GM19193 (cell line): Measurements from ENCODE around the gene DROSHA.

ENCODE experiments used
- POLR2A ChIP-seq: IDR thresholded peaks from 4 replicates; pipeline ENCODE4 v1.6.1; 2011; ENCODE audit not compliant: insufficient read depth, insufficient read length; ENCODE audit errors: extremely low read depth

The DROSHA gene

DNA sequence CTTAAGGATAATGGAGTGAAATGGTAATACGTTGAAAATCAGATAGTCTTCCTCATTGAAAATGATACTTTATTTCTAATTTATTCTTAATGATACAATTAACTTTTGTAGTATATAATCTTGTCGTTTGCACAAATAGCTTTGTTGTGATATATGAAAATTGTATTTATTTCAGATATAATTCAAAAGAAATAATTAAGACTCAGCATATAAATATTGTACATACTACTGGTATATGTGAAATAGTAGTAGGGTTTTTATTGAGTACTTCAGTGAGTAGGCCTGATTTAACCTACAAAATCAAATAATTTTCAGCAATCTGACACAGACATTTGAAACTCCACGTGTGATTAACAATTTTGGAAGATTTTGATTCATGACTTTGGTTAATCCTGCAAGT is 5.0 kb upstream of the DROSHA start:
- no peak for TF ChIP-seq POLR2A

DNA sequence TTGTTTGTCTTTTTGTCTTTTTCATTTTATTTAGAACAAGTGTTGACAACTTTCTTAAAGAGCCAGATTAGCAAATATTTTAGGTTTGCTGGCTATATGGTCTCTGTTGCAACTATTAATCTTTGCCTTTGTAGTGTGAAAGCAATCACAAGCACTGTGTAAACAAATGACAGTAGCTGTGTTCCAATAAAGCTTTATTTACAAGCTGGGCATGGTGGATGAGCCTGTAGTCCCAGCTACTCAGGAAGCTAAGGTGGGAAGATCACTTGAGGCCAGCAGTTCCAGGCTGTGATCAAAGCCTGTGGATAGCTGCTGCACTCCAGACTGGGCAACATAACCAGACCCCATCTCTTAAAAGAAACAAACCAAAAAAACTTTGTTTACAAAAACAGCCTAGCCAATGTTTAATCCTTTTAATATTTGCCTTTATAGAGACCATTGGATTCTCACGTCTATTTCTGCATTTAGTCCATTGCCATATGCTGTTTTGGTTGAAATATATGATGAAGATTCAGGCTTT is 2.7 kb upstream of the DROSHA start:
- no peak for TF ChIP-seq POLR2A

DNA sequence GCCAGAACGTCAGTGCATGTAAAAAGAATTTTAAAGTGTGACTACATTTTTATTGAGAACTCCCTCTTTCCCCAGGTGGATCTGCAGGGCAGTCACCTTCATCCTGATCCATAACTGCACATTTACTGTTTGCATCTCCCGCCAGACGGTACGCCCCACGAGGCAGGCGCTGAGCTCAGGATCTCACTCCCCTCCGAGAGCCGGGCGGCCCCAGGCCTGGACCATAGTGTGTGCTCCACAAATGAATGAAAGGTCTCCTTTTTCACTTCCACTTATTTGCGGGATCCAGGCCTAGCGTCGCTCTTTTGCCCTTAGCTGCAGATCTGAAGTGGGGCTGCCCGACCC is 378 bp downstream of the DROSHA start:
- TF ChIP-seq POLR2A, result no peak

DNA sequence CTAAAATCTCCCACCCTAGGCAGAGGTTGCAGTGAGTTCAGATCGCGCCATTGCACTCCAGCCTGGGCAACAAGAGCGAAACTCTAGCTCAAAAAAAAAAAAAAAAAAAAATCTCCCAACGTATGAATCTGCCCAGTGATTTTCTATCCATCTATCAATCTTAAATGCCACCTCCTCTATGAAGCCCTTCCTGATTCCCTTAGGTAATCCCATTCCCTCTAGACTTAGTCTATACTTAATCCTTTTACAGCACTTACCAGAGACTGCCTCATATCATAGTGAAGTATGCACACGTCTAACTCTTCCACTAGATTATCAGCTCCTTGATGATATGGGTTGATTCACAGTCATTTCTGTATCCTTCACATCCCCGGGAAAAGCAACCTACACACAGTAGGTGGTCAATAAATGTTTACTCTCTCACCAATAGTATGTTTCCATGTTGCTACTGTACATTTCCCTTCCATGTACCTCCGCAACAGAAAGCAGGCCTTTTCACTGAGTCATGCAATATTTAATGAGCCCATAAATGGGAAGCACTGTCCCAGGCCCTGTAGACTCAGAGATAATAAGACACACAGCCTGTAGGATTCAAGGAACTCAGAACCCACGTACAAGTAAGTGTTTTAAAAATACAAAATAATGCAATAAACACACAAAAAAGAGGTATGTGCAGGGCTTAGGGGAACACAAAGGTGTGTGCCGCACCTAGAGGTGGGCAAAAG is 1.2 kb downstream of the DROSHA start:
- no peak for TF ChIP-seq POLR2A

DNA sequence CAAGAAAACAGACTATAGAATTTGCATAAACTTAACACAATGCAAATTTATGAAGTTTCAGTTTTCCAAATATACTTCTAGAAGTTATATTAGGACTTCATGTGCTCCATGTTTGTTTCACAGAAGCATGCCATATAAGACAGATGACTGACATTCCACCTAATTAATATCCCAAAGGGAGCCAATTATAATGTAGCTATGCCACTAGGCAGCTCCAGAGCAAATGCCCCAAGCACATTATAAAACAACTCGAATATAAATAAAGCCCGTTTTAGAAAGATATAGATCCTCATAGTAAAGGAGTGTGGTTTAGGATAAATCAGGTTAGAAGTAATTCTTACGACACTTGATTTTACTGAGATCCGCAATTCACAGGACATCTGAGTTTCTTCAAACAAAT is 8.9 kb downstream of the DROSHA start:
- TF ChIP-seq POLR2A, result no peak

DNA sequence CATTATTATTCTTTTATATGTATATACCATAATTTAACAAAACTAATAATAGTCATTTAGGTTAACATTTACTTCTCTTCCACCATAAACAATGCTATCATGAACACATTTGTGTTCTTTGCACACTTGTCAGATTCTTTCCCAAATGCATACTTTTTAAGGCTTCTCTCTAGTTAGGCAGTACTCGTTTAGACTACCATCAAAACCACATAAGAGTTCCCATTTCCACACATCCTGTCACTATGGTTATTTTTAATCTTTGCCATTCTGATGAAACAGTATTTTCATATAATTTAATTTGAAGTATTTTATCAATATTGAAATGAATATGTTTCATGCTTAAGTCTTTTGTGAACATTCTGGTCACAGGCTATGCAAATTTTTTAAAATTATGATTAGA is 15.1 kb downstream of the DROSHA start:
- TF ChIP-seq POLR2A, result no peak

DNA sequence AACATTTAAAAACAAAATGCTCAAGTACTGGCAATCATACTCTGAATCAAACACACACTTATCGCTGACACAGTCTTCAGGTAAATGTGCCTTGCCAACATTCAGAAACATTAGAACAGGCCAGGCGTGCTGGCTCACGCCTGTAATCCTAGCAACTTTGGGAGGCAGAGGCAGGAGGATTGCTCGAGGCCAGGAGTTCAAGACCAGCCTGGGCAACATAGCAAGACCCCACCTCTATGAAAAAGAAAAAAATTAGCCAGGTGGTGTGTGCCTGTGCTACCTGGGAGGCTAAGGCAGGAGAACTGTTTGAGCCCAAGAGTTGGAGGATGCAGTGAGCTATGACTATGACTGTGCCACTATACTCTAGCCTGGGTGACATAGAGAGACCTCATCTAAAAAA is 20.6 kb downstream of the DROSHA start:
- no peak for TF ChIP-seq POLR2A

DNA sequence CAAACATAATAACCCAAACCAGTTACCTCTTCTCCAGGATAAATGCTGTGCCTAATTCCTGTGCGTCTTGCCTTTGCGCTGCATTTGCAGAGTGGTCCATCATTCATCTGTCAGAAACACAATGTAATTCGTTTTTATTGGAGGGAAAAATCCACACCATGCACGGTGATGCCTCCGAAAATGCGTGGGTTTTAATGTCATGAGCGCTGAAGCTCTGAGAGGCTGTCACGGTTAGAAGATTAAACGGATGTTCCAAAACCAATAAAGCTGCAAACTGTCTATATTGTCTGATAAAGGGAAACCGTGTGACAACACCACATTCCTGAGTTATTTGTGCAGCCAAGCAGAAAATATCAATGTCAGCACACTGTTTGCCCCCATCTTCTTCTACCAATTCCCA is 27.4 kb downstream of the DROSHA start:
- no peak for TF ChIP-seq POLR2A

DNA sequence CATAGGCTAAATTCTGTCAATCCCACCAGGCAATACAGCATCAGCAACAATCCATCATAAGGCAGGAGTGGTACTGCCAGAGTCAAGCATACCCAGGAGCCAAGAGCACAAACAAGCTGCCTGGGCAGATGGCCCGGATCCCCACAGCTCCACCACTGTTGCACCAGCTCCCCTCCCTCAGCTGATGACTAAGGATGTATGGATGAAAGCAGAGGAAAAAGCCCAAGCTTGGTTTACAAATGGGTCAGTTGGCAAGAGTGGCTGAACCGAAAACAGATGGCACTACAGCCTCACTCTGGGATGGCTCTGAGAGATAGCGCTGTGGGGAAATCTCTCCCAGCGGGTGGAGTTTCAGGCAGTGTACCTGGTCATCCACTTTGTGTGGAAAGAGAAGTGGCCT is 29.4 kb downstream of the DROSHA start:
- no peak for TF ChIP-seq POLR2A

DNA sequence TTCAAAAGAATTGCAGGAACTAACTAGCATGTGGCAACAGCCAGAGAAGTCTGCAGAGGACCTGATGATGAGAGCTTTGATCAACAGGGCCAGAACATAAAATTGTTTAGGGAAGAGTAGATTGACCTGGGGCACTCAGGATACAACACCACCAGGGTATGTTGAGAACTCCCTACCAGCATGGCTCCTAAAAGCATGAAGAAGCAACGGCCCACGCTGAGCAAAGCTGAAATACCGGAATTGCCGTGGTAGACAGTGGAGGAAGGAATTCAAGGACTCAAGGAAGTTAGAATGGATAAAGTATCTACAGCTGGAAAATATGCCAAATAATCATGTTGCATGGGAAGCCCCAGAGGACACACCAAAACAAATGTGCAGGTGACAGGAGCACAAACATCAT is 31.6 kb downstream of the DROSHA start:
- TF ChIP-seq POLR2A, result no peak

DNA sequence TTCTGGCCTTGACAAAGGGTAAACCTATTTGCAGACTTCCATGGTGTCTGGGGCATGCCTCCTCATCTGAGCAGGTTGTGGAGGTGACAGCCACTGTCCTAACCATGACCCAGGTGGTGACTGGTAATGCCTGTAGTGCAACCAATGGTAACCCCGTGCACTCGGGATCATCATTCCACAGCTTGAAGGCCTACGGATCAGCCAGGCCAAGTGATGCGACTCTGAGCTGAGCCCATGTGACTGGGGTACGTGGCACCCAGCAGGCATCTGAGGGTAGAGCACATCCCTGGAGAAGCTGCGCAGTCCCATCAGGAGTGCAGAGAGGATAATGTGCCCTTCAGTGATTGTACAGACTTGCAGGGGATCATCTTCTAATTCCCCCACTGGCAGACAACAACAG is 35.0 kb downstream of the DROSHA start:
- no peak for TF ChIP-seq POLR2A

DNA sequence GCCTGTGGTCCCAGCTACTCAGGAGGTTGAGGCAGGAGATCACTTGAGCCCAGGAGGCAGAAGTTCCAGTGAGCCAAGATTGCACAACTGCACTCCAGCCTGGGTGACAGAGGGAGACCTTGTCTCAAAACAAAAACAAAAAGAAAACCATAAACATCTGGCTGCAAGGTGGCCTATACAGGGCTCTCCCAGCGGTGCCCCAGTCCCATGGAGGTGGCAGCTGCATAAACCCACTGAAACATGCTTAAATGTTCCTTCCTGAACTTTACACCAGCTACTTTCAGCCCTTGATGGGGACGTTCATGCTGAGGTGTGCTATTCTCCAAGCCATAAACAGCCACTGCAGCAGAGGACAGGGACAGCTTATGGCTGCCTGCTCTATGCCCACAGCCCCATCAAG is 35.6 kb downstream of the DROSHA start:
- no peak for TF ChIP-seq POLR2A

DNA sequence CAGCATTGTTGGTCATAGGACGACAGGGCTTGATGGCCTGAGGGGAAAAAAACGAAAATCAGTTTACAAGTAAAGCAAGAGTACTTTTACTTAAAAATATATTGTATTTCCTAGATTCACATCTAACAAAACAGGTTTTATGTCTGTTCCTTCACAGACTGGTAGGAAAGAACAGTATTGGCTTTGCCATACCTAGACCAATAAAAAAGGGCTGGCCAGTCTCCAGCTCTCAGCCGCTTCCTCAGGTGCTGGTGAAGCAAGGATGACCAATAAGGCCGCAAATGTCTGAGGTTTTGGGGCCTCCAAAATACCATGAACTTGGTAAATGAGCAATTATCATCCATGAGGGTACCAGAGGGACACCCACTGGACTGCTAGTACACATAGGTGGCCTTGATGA is 36.6 kb downstream of the DROSHA start:
- TF ChIP-seq POLR2A, result no peak

DNA sequence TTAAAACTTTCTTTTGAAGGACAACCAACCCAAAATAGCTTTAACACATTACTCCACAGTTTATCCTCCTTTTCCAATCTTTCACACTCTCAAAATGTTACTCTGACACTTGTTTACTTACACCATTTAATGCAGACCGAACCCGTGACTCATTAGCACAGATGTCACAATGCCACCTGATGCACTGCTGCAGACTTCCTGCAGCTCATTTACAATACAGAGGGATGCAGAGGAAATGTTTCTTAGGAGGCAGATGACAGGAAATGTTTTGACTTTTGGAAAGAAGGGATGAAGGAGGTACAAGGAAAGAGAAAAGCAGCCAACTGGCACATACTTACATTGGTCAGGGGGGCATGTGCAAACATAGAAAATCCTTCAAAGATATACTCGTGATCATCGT is 39.0 kb downstream of the DROSHA start:
- no peak for TF ChIP-seq POLR2A

DNA sequence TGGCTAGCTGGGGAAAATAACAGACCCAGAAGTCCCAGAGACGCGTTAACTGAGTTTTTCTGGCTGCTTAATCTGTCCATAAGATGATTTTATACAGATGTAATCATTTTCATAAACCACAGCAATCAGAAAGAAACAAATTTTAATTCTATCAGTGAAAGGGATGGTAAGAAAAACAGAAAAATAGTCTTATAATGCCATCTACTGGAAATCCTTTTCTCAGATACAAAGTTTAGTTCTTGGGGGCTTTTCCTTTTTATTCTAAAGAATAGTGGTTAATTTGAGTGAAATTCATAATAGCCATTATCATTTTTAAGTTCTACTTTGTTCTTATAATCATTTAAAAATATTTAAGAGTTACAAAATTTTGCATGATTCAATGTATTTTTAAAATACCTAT is 44.4 kb downstream of the DROSHA start:
- TF ChIP-seq POLR2A, result no peak

DNA sequence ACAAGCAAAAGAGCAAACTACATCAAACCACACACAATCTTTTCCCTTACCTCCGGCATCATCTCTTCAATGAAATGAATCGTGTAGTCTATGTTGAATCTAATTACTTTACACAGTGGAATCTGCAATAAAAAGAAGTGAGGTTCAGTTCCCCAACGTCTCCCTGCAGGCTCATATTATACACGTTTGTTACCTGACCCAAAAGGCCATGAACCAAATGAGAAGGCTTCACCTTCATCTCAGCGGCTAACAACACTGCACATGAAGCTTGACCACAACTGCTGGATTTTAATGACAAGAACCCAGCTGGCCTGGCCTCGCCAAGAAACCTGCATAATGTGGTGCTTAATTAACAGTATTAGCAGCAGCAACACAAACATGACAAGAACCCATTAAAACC is 45.5 kb downstream of the DROSHA start:
- TF ChIP-seq POLR2A, result no peak
